SU-DHL-6 (cell line): ENCODE data around the gene FAM120A.

ENCODE experiments used
- CTCF ChIP-seq: fragments of 200-600 bp; sonication (generic); IDR thresholded peaks from one replicate; pipeline ENCODE4 v1.5.1; 2017; ENCODE audit warnings: antibody characterized with exemption, mild to moderate bottlenecking, low read length, moderate library complexity; ENCODE audit not compliant: insufficient read depth, poor library complexity, severe bottlenecking
- EZH2phosphoT487 ChIP-seq: fragments of 200-600 bp; sonication (generic), shearing (Covaris generic); conservative IDR thresholded peaks from 2 replicates; pipeline ENCODE4 v1.6.1; 2018; ENCODE audit warnings: mild to moderate bottlenecking, antibody characterized with exemption, low read length, moderate library complexity, mixed read lengths

- TF ChIP-seq CTCF = no peak
- TF ChIP-seq EZH2phosphoT487 = no peak
Observed at GRCh38 chr9:93471124-93471523, 19.6 kb downstream of the FAM120A start.
